SU-DHL-6 (cell line): ENCODE measurements around the gene LRRC75B.
"Not testable (repeated sequence)": the region's sequence is repeated elsewhere in the genome, so short reads cannot be mapped to it uniquely, and the experiment has no call there.

Experiments used
- CTCF ChIP-seq: fragments of 200-600 bp; sonication (generic); IDR thresholded peaks from one replicate; pipeline ENCODE4 v1.5.1; 2017; ENCODE audit warnings: antibody characterized with exemption, mild to moderate bottlenecking, low read length, moderate library complexity; ENCODE audit not compliant: insufficient read depth, poor library complexity, severe bottlenecking
- EZH2phosphoT487 ChIP-seq: fragments of 200-600 bp; sonication (generic), shearing (Covaris generic); conservative IDR thresholded peaks from 2 replicates; pipeline ENCODE4 v1.6.1; 2018; ENCODE audit warnings: mild to moderate bottlenecking, antibody characterized with exemption, low read length, moderate library complexity, mixed read lengths

- TF ChIP-seq CTCF, EZH2phosphoT487: not testable (repeated sequence)
Observed at GRCh38 chr22:24629069-24629468, 36.2 kb upstream of the LRRC75B start.
